NCI-H345 treated with DMSO at 0.1 percent for 48 hours (cell line): ENCODE results near the gene ENO4.

Experiments
- DNase-seq: peaks from one replicate; lab custom pipeline; 2025; ENCODE audit not compliant: unreplicated experiment; lab: John Stamatoyannopoulos, UW

ENO4 gene

GRCh38 chr10:116831086-116831485, 18.2 kb upstream of the ENO4 start:
- no peak for DNase-seq

GRCh38 chr10:116831790-116832189, 17.5 kb upstream of the ENO4 start:
- no peak for DNase-seq

- no peak for DNase-seq
Measured at GRCh38 chr10:116833986-116834985, 15.0 kb upstream of the ENO4 start.

GRCh38 chr10:116835658-116836057, 13.6 kb upstream of the ENO4 start:
- DNase-seq = no peak

- DNase-seq = peak; percentile 88
Measured at GRCh38 chr10:116836083-116836482, 13.2 kb upstream of the ENO4 start.

GRCh38 chr10:116836902-116837523, 12.3 kb upstream of the ENO4 start:
- DNase-seq = peak; percentile 57

- no peak for DNase-seq
Measured at GRCh38 chr10:116838143-116838725, 11.1 kb upstream of the ENO4 start.

GRCh38 chr10:116840389-116841075, 8.8 kb upstream of the ENO4 start:
- no peak for DNase-seq

- DNase-seq = no peak
Measured at GRCh38 chr10:116845823-116846222, 3.5 kb upstream of the ENO4 start.

- no peak for DNase-seq
Measured at GRCh38 chr10:116848032-116848943, 1.0 kb upstream of the ENO4 start.

GRCh38 chr10:116848944-116849247, 403 bp upstream of the ENO4 start:
- no peak for DNase-seq

- DNase-seq = no peak
Measured at GRCh38 chr10:116850058-116850611, 836 bp downstream of the ENO4 start.

- no peak for DNase-seq
Measured at GRCh38 chr10:116852246-116852645, 2.9 kb downstream of the ENO4 start.

- no peak for DNase-seq
Measured at GRCh38 chr10:116853287-116853686, 4.0 kb downstream of the ENO4 start.

- DNase-seq = no peak
Measured at GRCh38 chr10:116853701-116854100, 4.4 kb downstream of the ENO4 start.

GRCh38 chr10:116857156-116857555, 7.9 kb downstream of the ENO4 start:
- no peak for DNase-seq

- DNase-seq = no peak
Measured at GRCh38 chr10:116861796-116862195, 12.5 kb downstream of the ENO4 start.

- no peak for DNase-seq
Measured at GRCh38 chr10:116864436-116864835, 15.1 kb downstream of the ENO4 start.

GRCh38 chr10:116866066-116866465, 16.8 kb downstream of the ENO4 start:
- no peak for DNase-seq

- DNase-seq = no peak
Measured at GRCh38 chr10:116866987-116867595, 17.8 kb downstream of the ENO4 start.
